Mucosa of descending colon (tissue), 3 donors: ENCODE data around the gene MUC2. TPM values are rescaled to one million over a fixed set of nuclear protein-coding genes. Genes with fewer than 3 reads are reported as not detected.

Experiments used
- ATAC-seq: fragments of 200-7000 bp; cut with Tn5 transposase; one replicate; pipeline ENCODE4 v1.9.1; 2020; ENCODE audit warnings: mild to moderate bottlenecking, moderate library complexity
- DNase-seq, 3 donors: peaks; one replicate each; pipeline ENCODE4 v3.0.0-alpha.2; 2020
- H3K36me3 ChIP-seq: fragments of 200-600 bp; one replicate; pipeline ENCODE4 v1.8.0; 2021; ENCODE audit warnings: low read depth, mild to moderate bottlenecking
- H3K4me1 ChIP-seq: fragments of 200-600 bp; one replicate; pipeline ENCODE4 v1.8.0; 2021; ENCODE audit warnings: low read depth, mild to moderate bottlenecking
- H3K4me3 ChIP-seq: fragments of 200-600 bp; one replicate; pipeline ENCODE4 v1.8.0; 2021; ENCODE audit warnings: mild to moderate bottlenecking
- H3K9me3 ChIP-seq: fragments of 200-600 bp; one replicate; pipeline ENCODE4 v1.8.0; 2021; ENCODE audit warnings: mild to moderate bottlenecking
- CTCF ChIP-seq: fragments of 200-600 bp; IDR thresholded peaks from one replicate; pipeline ENCODE4 v1.8.0; 2022; ENCODE audit warnings: antibody characterized with exemption, mild to moderate bottlenecking
- intact Hi-C, 2 donors: fragments of 100-400 bp; cut with DNase I in 1 of 2; cut with micrococcal nuclease in 1 of 2; formaldehyde crosslinking; loops; one replicate each; pipeline versions ENCODE4 v1.11.0 to v1.11.1; 2022; cut with DNase I, micrococcal nuclease
- total RNA-seq, 3 donors: library from RNA; stranded (reverse); fragmentation: NEBNext Ultra II Directional in 2 of 3; extraction: Animal tissue kit (Norgen Biotek cat#: 25700) in 2 of 3; gene quantifications; one replicate each; pipeline versions ENCODE4 v1.2.1 to v1.2.4, GENCODE V29; 2021 to 2023
- donor health status: DM: no; HTN: no; CAD: no; lungs with moderate emphysema.
- donor health status: DM: no; HTN: no; CAD: no.
- donor health status: DM: no; HTN: yes; CAD: no.

Gene MUC2
- total RNA-seq, 3 donors from 2014 or later = 379 to 1,246 (median 1,109) TPM

GRCh38 chr11:1103401-1104360 is 29.0 kb downstream of the MUC2 start:
- peaks cover 3% of the 10 kb centered on the region for H3K4me1 ChIP-seq
- ATAC-seq (no peak), DNase-seq (peak in 2 of 3 donors; percentile 22 to 48)
- no peaks in the 10 kb centered on the region for H3K9me3 ChIP-seq
- intact Hi-C loops = no loop called here
- H3K4me3 ChIP-seq = no peak overlapping the region
- H3K36me3 ChIP-seq = no peaks in the 10 kb centered on the region
- no peak for TF ChIP-seq CTCF

- no peak for TF ChIP-seq CTCF
- ATAC-seq (no peak), DNase-seq (peak in 2 of 3 donors; percentile 27 to 42)
- intact Hi-C loops = no loop called here
- no peaks in the 10 kb centered on the region for H3K36me3 ChIP-seq
- H3K4me1 ChIP-seq = peaks cover 3% of the 10 kb centered on the region
- H3K4me3 ChIP-seq = no peak overlapping the region
- H3K9me3 ChIP-seq = no peaks in the 10 kb centered on the region
These were observed 29.9 kb downstream of the MUC2 start for GRCh38 chr11:1104411-1105182.

- peaks cover 3% of the 10 kb centered on the region for H3K4me1 ChIP-seq
- TF ChIP-seq CTCF = no peak
- intact Hi-C loops = no loop called here
- DNase-seq (peak in 1 of 3 donors; percentile 17), ATAC-seq (no peak)
- no peaks in the 10 kb centered on the region for H3K9me3 ChIP-seq
- H3K4me3 ChIP-seq = no peak overlapping the region
- no peaks in the 10 kb centered on the region for H3K36me3 ChIP-seq
These were observed 30.5 kb downstream of the MUC2 start for GRCh38 chr11:1105183-1105565.

- no peak for ATAC-seq
These were observed 31.7 kb downstream of the MUC2 start for GRCh38 chr11:1106387-1106786.

More at GRCh38 chr11:1106387-1106786, 31.7 kb downstream of the MUC2 start:
- Histone ChIP-seq H3K4me1 (no peaks in the 10 kb centered on the region), H3K4me3 (no peak overlapping the region), H3K36me3 (no peaks in the 10 kb centered on the region), H3K9me3 (no peaks in the 10 kb centered on the region)
- DNase-seq = no peak
- TF ChIP-seq CTCF = no peak
- intact Hi-C loops = no loop called here
